ENCODE data around the gene FAM131A. TPM values are rescaled to one million over a fixed set of nuclear protein-coding genes. Genes with fewer than 3 reads are reported as not detected.

The FAM131A gene
- total RNA-seq, 4 donors from 2014 or later: 19.2 to 35.1 (median 22.5) TPM

DNA sequence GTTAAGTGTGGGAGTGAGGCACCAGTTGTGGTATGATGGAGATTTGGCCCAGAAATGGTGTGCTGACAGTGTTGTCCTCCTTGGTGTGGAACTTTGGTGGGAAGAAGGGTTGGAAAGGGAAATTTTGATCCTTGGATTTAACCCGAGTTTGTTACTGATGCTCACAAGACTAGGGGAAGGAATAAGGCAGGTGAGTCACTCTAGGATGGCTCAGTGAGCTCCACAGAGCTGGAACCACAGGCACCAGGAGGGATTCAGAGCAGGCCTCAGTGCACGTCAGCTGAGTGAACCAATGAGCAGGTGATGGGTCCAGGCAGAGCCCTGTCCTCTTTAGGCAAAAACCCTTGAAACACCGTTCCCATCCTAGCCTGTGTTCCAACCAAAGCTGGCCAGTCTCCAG is 53.9 kb downstream of the FAM131A start:
- WGBS, 2 donors: 73 to 84% methylated on average over 3 of the region's 3 CpGs
- H3K27ac ChIP-seq: no peak overlapping the region

DNA sequence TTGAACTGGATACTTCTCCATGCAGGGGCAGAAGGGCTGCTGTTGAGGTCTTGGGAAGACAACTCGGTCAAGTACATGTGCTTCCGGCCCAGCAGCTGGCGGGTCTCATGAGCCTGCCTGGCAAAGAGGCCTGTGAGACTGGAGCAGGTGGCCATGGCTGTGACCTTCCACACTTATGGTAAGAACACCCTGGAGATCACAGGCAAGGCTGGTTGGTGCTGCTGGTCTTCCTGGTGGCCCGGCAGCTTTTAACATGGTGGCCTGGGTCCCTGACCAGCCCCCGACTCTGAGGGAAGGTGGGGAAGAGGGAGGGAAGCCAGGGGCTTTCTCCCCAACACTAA is 57.9 kb downstream of the FAM131A start:
- no peaks in the 10 kb centered on the region for H3K36me3 ChIP-seq
- intact Hi-C loops (cut with DNase I): no loop called here
- no peak overlapping the region for H3K27ac ChIP-seq
- TF ChIP-seq, protein P1, sequence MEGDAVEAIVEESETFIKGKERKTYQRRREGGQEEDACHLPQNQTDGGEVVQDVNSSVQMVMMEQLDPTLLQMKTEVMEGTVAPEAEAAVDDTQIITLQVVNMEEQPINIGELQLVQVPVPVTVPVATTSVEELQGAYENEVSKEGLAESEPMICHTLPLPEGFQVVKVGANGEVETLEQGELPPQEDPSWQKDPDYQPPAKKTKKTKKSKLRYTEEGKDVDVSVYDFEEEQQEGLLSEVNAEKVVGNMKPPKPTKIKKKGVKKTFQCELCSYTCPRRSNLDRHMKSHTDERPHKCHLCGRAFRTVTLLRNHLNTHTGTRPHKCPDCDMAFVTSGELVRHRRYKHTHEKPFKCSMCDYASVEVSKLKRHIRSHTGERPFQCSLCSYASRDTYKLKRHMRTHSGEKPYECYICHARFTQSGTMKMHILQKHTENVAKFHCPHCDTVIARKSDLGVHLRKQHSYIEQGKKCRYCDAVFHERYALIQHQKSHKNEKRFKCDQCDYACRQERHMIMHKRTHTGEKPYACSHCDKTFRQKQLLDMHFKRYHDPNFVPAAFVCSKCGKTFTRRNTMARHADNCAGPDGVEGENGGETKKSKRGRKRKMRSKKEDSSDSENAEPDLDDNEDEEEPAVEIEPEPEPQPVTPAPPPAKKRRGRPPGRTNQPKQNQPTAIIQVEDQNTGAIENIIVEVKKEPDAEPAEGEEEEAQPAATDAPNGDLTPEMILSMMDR (IDR thresholded peaks at IDR 0.05): no peak
- no peak for TF ChIP-seq POLR2A (IDR thresholded peaks at IDR 0.05)
- no peak overlapping the region for H3K4me3 ChIP-seq (replicated peaks in 1 of 3)
- no peaks in the 10 kb centered on the region for H3K9me3 ChIP-seq
- no peak for DNase-seq
- 89 to 90% methylated on average over 2 to 3 of the region's 5 CpGs for WGBS, 2 donors
- H3K4me1 ChIP-seq: no peaks in the 10 kb centered on the region
- H3K27me3 ChIP-seq: no peaks in the 10 kb centered on the region

More for the DNA sequence above, 53.9 kb downstream of the FAM131A start:
- Histone ChIP-seq H3K27me3 (no peaks in the 10 kb centered on the region), H3K4me3 (replicated peaks in 1 of 3) (no peak overlapping the region), H3K36me3 (no peaks in the 10 kb centered on the region), H3K9me3 (no peaks in the 10 kb centered on the region), H3K4me1 (no peaks in the 10 kb centered on the region)
- TF ChIP-seq, protein P1 (IDR thresholded peaks at IDR 0.05): no peak
- no peak for TF ChIP-seq POLR2A (IDR thresholded peaks at IDR 0.05)
- no peak for DNase-seq
- intact Hi-C loops (cut with DNase I): no loop called here

Small RNAs within 50 kb of the gene (small RNA-seq; reads per million reads assigned to genes)
- 1,532 reads per million, percentile 99 among the genes with 10 or more reads in this experiment for gene SNORD66

Other genes starting within 250 kb of the FAM131A start
- gene HTR3E, start 240.5 kb upstream of the FAM131A start, total RNA-seq: not detected
- 10 to 100 TPM; 27.9 to 46.5 (median 42.2) TPM for gene EIF2B5, start 202.2 kb upstream of the FAM131A start, total RNA-seq
- gene DVL3, start 182.2 kb upstream of the FAM131A start, total RNA-seq: 100 to 1,000 TPM in 1 of 4 donors, 10 to 100 TPM in 3; 48.2 to 137 (median 65.3) TPM
- gene AP2M1, start 162.7 kb upstream of the FAM131A start, total RNA-seq: 100 to 1,000 TPM; 180 to 302 (median 212) TPM
- gene ABCF3, start 151.4 kb upstream of the FAM131A start, total RNA-seq: 10 to 100 TPM; 51.1 to 83.4 (median 72.6) TPM
- under 1 TPM in 3 of 4 donors, not detected in 1; 0.42 to 0.88 (median 0.45) TPM for gene VWA5B2, start 108.0 kb upstream of the FAM131A start, total RNA-seq
- gene ALG3, start 88.6 kb upstream of the FAM131A start, total RNA-seq: 10 to 100 TPM; 49.2 to 87.3 (median 66.8) TPM
- gene EEF1AKMT4, start 87.9 kb upstream of the FAM131A start, total RNA-seq: 10 to 100 TPM in 3 of 4 donors, 1 to 10 TPM in 1; 9.4 to 17.1 (median 13.5) TPM
- not detected for gene CAMK2N2, start 76.0 kb upstream of the FAM131A start, total RNA-seq
- gene ECE2, start 61.6 kb upstream of the FAM131A start, total RNA-seq: not detected
- 100 to 1,000 TPM; 136 to 320 (median 244) TPM for gene PSMD2, start 38.4 kb upstream of the FAM131A start, total RNA-seq
- gene EIF4G1, start 23.0 kb upstream of the FAM131A start, total RNA-seq: 100 to 1,000 TPM; 206 to 418 (median 348) TPM
- 1 to 10 TPM; 4.3 to 7.6 (median 5.2) TPM for gene CLCN2, start 24.0 kb downstream of the FAM131A start, total RNA-seq
- 100 to 1,000 TPM in 1 of 4 donors, 10 to 100 TPM in 3; 58.1 to 113 (median 85.6) TPM for gene POLR2H, start 24.1 kb downstream of the FAM131A start, total RNA-seq
- gene THPO, start 40.6 kb downstream of the FAM131A start, total RNA-seq: under 1 TPM in 1 of 4 donors, not detected in 3; 0.13 TPM
- gene CHRD, start 42.5 kb downstream of the FAM131A start, total RNA-seq: 10 to 100 TPM in 2 of 4 donors, 1 to 10 TPM in 2; 4.1 to 14.8 (median 8.0) TPM
- 1 to 10 TPM in 2 of 4 donors, under 1 TPM in 2; 0.46 to 2.7 (median 1.1) TPM for gene EPHB3, start 224.2 kb downstream of the FAM131A start, total RNA-seq

All from thyroid gland (tissue), 4 donors.